Hematopoietic multipotent progenitor cell treated with erythropoietin and hydrocortisone succinate and interleukin-3 and kit ligand, for 8 days (in vitro differentiated cells): ENCODE measurements around the gene CLEC14A.

Experiments used
- DNase-seq: peaks from one replicate; pipeline ENCODE4 v3.0.0-alpha.2; 2015

Gene CLEC14A

DNA sequence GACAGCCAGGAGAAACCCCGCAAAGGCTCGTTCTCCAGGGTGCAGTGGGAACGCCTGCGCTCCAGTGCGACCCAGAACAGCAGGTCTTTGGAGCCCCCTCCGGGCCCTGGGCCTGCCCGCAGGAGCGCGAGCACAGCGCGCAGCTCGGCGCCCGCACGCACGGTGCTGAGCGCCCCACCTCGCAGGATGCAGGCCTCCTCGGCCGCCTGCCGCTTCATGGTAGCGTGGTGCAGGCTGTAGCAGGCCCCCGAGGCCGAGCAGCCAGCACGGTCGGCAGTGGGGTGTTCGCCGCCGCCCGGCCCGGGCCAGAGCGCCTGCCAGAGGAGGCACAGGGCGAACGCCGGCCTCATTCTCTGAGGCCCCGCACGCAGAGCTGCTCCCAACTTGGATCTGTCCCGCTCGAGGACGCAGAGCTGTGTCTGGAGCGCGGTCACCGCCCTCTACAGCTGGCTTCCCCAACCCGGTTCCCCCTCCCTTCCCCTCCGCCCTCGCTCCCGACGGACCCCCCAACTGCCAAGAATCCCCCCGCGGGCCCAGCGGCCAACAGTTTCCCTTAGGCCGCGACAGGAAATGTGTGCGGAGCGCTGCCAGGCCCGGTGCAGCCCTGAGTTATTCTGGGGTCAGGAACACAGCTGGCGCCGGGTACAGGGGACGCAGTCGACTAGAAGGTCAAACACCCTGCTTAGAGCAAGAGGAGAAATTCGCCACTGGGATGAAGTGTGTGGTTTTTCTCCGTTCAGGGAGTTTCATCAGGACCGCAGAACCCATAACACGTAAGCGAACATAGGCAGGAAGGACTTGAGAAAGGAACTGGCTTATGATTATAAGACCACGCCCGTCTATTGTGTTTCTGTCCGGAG is at the start of gene CLEC14A:
Gene CLEC14A, minus strand, starts transcription at position 421 of the 860 bp plus-strand sequence. Its CDS starts 71 bp downstream, at position 350.
- DNase-seq = no peak

GRCh38 chr14:38302966-38303365 is 47.1 kb upstream of the CLEC14A start:
- no peak for DNase-seq

DNA sequence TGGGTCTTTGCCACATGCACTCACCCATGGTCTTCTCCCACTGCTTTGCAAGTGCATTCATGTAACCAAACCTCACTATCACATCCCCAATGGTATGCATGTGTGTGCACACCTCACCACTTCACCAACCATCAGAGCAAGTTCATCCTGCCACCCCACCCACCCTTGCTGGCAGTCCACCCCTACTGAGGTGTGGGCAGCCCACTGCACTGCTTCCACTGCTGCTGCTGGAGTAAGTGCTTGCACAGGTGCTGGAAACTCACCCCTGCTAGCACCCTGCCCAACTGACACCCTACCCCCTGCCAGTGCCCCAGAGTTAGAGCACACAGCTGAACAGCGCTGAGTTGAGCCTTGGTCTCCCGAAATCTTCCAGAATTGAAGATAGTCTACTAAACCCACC is 46.1 kb upstream of the CLEC14A start:
- no peak for DNase-seq

GRCh38 chr14:38297681-38298080 is 41.8 kb upstream of the CLEC14A start:
- no peak for DNase-seq

GRCh38 chr14:38291681-38292467 is 36.0 kb upstream of the CLEC14A start:
- no peak for DNase-seq

- DNase-seq = no peak
Measured at GRCh38 chr14:38290601-38291188, 34.8 kb upstream of the CLEC14A start.

DNA sequence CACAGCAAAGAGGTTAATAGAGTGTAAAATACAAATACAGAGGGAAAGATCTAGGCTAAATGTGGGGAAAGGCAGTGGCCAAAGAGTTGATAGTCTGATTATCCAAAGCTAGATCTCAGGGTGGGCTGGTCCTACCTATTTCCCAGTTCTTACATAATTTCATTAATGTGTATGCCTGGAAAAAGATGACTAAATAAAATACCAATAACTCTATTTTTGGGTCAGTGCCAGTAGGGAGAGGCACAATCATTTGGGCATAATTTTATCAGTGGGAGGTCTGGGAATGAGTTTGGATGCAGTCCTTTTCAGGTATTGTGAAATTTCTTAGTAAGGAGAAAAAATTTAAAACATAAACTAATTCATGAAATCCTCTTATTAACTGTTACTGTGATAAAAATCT is 30.6 kb upstream of the CLEC14A start:
- no peak for DNase-seq

- DNase-seq = no peak
Measured at GRCh38 chr14:38285962-38286361, 30.1 kb upstream of the CLEC14A start.

DNA sequence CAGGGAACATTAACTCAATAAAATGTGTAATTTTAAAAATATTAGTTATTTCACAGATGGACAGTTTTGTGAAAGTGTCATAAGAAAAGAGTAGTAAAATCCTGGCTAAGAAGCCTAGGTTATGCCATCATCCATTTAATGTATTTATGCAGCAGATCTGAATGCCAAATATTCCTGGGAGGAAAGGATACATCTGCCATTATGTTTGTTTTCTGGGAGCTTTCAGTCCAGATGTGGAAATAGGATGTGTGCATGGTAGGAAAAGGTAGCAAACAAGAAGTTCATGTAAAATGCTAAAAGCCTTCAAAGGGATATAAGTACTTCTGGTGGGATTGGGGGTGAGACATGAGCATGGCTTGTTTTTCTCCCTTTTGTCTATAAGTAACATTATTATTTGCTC is 27.0 kb upstream of the CLEC14A start:
- DNase-seq = no peak

DNA sequence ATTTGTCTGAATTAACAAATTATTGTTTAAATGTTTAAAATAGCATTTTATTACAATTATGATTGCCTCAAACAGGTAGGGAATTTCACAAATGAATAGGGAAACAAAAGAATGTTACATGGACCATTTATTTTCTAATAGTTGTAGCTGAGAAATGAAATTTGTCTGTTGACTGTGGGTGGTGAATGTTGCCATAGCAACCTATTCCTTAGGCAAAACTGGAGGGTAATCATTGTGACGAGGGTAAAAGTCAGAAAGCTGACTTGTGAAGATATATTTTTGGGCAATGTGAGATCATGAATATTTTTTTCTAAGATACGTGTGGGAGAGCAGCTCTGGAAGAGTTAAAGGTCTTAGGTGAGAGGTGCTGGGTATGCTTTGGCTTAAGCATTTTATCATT is 24.2 kb upstream of the CLEC14A start:
- DNase-seq = no peak

GRCh38 chr14:38279572-38279971 is 23.7 kb upstream of the CLEC14A start:
- DNase-seq = no peak

GRCh38 chr14:38278035-38278434 is 22.1 kb upstream of the CLEC14A start:
- DNase-seq = no peak

GRCh38 chr14:38262844-38263243 is 7.0 kb upstream of the CLEC14A start:
- DNase-seq = no peak

GRCh38 chr14:38261620-38262019 is 5.7 kb upstream of the CLEC14A start:
- DNase-seq = no peak

DNA sequence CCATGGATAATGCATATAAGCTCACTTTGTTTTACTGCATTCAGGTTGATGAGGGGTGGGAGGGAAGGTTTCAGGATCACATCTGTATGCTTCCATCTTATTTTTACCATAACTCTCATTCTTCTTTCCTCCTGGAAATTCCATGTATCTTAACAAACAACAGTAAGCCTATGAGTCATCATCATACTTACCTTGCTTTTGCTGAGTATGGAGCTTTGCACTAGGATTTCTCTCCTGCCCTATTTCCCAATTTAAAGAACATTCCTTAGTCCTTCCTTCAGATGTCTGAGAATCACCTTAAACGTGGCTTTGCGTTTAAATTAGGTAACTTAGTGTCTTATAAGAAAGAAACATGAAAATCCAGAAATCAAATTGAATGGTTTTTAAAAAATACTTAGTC is 1.6 kb upstream of the CLEC14A start:
- no peak for DNase-seq

- no peak for DNase-seq
Measured at GRCh38 chr14:38256533-38256840, 594 bp upstream of the CLEC14A start.

DNA sequence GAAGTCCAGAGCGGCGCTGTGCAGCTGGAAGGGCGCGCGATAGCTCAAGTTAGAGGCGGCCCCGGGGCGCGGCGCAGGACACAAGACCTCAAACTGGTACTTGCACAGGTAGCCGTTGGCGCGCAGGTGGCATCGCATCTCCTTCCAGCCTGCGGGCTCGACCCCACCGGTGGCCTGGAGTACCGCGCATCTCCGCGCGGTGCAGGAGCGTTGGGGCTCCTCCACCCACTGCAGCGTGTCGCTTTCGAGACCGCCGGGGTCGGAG is 553 bp downstream of the CLEC14A start:
- DNase-seq = no peak

GRCh38 chr14:38254571-38255407 is 1.1 kb downstream of the CLEC14A start:
- DNase-seq = no peak

GRCh38 chr14:38253676-38254075 is 2.2 kb downstream of the CLEC14A start:
- DNase-seq = no peak

- DNase-seq = no peak
Measured at GRCh38 chr14:38252066-38252710, 3.7 kb downstream of the CLEC14A start.

DNA sequence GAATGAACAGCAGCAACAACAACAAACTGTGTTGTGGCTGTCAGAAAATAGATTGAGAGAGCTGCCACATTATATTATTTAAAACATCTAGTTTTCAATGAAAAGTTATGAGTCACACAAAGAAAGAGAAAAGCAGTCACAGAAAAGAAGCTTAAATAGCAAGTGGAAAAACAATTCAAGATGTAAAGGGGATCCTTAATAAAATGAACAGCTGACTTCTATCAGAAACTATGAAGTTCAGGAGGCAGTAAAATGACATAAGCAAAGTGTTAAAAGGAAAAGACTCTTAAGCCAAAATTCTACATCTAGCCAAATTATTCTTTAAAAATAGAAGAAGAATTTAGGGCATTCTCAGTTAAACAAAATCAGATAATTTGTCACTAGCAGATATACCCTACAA is 5.6 kb downstream of the CLEC14A start:
- DNase-seq = no peak

DNA sequence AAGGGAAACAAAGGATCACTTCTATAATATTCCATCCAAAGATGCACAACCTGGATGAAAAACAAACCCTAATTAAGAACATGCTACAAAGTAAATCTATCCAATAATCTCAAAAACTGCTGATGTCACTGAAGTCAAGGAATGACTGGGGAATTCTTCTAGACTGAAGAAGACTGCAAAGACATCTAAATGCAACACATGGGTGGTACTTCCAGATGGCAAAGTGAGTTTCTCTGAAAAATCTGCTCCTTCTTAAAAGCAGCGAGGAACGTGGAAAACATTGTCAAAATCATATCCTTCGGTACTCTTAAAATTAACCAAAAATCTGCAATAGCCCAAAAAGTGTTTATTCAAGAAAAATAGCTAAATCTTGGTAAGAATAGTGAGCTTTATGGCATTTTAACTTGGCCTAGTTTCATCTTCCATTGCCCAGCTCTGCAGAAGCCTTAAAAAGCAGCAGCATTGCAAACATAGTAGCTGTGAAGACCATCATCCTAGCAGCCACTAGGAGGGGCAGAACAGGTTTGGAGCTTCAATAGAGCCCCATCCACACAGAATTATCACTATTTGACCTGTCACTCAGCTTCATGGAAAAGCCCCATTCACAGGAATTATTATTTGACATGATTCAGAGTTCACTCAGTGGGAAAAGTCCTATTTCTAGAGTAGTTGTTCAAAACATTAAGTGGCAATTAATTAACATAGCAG is 7.4 kb downstream of the CLEC14A start:
- peak; percentile 1 for DNase-seq
